ELR (cell line): ENCODE measurements around the gene EPB42.
A peak's percentile ranks its signal among the peaks of the same experiment; 100 is the strongest.

Source experiments
- DNase-seq: peaks from one replicate; pipeline ENCODE4 v3.0.0-alpha.2; 2015; ENCODE audit warnings: low read depth

Gene EPB42

DNA sequence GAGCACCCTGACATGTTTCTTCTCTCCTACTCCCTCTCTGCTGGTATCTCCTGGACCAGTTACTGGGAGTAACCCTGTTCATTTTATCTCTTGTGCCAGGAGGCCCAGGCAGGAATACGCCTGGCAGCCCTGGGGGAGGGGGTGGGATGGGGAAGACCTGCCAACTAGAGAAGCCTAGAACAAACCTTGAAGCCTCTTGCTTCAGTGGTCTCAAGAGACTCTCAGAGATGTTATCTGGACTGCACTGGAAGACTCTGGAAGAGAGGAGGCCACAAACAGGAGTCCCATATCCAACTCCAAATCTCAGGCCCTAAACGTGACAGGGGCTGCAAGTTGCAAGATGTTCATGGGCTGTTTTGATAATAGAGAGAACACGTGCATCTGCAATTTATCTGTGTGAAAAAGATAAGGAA, at the start of gene EPB42:
EPB42 (minus strand) TSS at position 28 of the 413 bp plus-strand sequence. CDS start 193 bp downstream, outside the sequence.
- no peak for DNase-seq

DNA sequence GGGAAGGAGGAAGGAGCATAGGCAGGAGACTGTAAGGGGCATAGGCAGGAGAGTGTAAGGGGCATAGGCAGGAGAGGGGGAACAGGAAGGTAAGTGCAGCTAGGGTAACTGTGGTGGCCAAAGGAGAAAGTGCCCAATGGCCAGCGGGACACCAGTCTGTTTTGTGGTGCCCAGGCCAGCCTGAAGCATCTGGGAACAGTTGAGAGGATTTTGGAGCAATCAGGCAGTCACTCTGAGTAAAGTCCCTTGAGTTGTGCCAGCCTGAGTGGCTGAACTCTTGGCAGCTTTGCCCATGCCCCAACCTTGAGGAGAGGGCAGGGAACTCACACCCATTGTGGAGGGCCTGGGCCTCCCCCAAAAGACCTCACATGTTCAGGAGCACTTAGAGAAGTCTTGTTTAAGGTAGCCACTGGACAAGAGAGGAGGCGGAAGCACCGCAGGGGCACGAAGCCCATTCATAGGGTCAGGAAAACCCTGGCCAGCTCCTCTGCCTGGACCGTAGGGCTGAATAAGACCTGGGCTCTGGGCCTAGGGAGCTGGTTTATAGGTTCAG, 49.4 kb upstream of the EPB42 start:
- no peak for DNase-seq

DNA sequence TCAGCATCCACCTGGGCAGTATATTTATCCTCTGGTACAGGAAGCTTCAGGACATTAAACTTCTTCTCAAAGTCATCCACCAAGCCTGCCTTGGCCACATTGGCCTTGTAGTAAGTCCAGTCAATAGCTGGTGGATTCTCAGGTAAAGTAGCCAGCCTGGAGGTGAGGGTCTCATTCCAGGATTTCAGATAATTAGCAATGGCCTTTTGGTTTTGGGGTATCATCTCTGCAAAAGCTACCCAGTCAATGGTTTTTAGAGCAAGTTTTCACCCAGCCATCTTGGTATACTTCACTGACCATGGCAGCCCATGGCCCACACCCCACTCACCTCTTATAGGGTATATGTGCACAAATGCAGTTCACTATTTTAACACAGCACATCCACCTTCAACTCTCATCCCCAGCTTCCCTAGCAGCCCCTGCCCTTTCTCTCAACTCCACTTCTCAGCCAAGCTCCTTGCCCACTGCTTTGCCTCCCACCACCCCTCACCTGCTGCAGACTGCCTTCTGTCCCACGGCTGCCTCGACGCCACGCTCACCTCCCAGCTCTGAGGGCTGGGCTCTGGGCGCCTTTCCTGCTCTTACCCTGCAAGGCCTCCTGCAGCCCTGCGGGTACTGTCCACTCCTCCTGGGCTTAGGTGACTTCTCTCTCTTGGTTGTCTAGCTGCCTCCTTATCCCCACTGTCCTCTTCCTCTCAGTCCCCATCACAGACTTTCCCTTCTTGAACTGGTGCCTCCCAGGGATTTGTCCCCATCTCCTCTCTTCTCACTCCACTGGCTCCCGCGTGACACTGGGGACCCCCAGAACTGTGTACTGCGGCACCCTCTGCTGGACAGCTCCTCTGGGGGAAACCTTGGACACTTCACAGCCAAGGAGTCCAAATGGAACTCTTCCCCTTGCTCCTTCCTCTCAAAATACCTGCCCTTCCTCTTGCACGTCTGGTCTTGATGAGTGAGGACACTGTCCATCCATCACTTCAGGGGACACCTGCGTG, 47.6 kb upstream of the EPB42 start:
- peak; percentile 35 for DNase-seq

DNA sequence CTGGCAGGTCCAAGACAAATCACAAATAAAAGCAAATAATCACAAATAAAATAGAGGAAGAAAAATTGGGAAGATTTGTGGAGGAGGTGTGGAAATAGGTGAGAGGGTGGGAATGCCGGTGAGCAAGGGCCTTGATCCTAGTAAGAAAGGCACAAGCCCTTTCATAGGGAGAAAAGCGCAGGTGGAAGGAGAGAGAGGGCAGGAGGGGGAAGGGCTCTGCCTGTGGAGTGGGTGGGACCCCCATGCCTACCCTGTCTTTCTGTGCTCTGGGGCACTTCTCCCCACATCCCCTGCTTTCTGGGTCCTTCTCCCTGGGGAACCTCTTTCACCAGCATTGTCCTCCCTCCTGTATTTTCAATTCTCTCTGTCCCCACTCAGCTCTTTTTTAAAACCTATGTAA, 46.6 kb upstream of the EPB42 start:
- no peak for DNase-seq

DNA sequence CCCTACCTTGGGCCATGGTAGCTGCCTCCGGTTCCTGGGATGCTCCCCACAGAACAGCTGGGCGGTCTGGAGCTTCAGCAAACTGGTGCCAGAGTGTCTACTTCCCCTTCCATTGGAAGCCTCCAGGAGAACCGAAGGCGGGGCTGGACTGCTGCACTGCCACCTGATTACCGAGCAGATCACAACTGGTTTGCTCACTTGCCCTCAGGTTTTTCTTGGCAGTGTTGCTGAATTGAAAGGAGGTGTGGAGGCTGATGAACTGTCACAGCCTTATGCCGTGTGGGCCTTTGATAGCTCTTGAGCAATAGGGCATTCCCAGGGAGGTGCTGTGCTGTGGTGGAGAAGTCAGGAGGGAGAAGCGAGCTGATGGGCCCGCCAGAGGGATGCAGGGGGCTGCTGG, 46.0 kb upstream of the EPB42 start, which contains the start of gene TGM5:
TGM5 (minus strand) TSS at position 95 of the 400 bp plus-strand sequence; CDS start at position 16, 79 bp downstream.
- DNase-seq, result no peak

DNA sequence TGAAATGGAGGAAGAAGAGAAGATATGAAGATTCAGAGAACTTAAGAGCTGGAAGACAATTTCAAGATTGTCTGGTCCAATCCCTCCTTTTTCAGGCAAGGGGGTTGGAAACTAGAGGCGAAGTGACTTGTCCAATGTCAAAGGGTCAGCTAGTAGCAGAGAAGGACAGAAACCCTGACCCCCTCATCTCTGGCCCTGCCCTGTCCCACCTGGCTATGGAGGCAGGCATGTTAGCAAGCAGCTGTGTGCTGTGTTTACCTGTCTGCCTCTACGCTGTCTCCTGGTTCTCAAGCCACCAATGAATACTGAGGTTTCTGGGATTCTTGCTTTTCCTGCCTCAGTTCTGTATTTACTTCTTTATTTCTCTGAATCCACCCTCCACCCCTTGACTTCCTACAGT, 45.6 kb upstream of the EPB42 start:
- no peak for DNase-seq

- DNase-seq, result no peak
Observed at GRCh38 chr15:43260011-43260615, 39.3 kb upstream of the EPB42 start.

DNA sequence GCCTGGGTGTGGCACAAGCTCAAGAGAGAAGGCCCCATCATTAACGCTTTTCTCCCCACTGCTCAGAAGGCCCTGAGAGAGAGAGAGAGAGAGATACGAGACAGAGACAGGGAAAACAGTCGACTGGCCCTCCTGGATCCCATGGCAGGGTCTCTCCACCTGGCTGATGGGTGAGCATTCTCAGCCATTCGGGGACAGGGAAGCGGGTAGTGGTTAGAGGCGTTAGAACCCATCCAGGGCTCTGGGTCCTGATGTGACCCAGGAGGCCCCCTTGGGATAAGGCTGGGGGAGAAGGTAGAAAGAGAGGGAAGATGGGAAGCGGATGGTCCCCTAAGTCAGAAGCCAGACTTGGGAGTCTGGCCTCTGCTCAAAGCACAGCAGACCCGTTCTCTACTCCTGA, 38.0 kb upstream of the EPB42 start:
- no peak for DNase-seq

DNA sequence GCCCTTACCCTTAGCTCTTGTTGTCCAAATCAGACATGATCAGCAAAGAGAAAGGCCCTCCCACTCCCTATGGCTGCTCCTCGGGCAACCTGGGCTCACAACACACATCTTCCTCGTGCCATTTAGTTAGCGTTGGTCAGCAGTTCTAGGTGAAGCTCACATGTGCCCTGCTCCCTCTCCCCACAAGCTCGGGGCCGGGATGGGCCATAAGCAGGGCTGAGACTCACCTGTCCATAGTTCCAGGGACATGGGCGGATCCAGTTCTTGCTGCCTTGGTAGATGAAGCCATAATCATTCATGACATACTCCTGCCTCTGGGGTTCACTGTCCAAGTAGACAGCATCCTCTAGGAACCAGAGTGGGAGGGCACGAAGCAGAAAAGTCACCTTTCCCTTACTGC, 35.5 kb upstream of the EPB42 start:
- DNase-seq, result no peak

GRCh38 chr15:43255376-43255775, 34.6 kb upstream of the EPB42 start:
- no peak for DNase-seq

GRCh38 chr15:43253431-43254403, 32.9 kb upstream of the EPB42 start:
- peak; percentile 53 for DNase-seq

DNA sequence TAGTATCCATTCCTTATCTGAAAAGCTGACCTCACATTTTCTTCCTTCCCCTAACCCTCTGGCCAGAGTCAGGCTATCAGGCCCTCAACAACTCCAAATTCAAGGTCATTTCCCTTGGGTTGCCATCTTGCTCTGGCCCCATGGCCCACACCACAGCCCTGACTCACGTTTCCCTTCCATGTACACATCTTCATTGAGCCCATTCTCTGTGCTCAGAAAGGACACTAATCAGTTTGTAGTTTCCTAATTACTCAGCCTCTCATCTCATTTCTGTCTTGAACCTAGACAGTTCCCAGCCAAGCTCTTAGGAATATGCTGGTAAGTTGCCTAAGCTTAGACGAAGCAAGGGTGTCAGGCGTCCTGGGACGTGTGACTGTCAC, 31.0 kb upstream of the EPB42 start:
- no peak for DNase-seq

DNA sequence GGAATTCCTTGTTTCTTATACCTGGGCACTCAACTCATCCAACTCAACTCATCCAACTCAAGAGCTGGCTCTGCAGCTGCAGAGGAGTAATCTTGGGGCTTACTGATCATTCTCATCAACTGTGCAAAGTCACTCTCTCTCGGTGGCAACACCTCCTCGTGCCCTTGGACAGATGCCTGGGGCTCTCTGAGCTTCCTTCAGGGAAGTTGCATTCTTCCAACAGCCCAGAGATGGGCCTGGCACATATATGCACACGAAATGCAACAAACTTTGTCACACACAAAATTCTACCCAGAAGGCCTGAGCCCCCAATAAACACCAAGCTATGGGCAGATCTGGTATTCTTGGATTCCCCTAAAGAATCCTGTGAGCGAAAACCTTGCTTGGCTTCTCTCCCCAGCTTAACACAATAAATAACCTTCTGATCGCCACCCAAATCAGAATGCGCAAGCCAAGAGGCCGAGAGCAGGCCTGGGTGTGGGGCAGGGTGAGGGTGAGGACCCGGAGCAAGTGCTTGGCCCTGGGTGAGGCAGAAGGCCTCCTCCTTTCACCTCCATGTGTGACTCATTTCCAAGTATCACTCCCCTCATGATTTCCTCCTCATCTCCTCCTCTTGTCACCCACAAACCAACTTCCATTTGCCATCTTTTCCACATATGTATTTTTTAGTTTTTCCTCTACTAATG, 30.5 kb upstream of the EPB42 start:
- no peak for DNase-seq

DNA sequence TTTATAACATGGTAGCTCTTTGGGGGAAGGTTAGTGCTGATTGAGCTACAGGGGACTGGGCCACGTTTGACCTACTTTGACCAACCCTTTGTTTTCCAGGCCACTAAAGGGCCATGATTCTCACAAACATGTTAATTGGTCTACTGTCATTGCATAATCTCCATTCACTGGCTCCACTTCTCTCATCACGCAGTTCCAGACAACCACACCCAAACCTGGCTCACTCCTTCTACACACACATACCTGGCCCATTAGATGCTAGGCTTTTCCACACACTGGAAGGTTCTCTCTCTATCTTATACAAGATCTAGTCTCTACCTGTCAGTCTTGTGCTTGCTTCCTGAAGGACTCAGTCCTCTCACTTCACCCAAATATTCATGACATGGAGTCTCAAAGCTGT, 30.0 kb upstream of the EPB42 start:
- no peak for DNase-seq

DNA sequence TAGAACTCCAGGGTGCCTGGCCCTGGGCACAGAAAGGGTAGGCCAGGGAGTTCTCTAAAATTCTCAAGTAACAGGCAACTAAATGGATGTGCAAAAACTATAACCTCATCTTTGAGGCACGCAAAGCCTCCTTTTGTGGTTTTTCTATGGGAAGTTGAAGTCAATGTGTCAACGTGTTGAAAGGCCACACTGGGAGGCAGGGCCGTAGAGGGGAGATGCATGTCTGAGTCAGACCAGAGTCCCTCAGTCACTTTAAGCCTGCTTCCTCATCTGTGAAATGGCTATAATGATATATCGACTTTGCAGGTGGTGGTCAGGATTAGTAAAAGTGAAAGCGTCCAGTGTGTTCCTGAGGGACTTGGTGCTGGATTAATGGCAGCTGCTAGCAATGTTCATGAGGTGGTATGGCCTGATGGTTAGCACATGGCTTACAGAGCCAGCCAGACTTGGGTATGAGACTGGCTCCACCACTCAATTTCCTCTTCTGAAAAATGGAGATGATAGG, 28.9 kb upstream of the EPB42 start:
- peak; percentile 93 for DNase-seq

- DNase-seq, result no peak
Observed at GRCh38 chr15:43249236-43249635, 28.4 kb upstream of the EPB42 start.

GRCh38 chr15:43246261-43246774, 25.5 kb upstream of the EPB42 start:
- no peak for DNase-seq

DNA sequence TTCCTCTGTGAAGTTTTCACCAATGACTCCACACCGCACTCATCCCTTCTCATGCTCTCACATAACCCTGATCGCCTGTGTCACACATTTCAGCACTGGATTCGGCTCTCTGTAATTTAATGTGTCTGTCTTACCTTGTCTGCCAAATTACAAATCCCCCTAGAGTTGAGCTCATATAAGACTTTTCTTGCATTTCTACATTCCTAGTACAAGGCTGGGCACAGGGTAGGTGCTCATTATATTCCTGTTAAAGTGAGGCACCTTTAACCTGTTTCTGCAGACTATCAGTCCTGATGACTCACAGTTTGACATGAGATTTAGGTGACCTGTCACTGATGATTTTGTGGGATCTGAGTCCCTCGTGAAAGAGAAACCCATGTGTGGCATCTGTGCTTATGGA, 23.3 kb upstream of the EPB42 start:
- DNase-seq, result no peak

- DNase-seq, result peak; percentile 8
Observed at GRCh38 chr15:43243020-43243645, 22.3 kb upstream of the EPB42 start.

DNA sequence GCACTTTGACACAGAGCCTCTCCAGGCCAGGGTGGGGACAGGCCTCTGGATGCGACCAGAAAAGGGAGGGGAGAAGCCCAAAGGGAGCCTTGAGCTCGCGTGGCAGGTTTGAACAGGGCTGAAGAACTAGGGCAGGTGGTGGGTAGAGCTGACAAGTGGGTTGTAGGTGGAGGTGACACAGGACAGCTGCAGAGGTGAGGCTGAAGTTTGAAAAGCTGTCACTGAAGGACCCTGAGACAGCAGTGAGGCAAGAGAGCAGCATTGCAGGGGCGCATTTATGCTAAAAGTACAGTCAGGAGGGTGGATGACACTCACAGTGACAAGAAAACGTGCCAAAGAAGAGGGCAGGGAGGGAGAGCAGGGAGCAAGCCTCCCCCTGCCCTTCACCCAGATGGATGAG, 21.8 kb upstream of the EPB42 start:
- DNase-seq, result no peak
